Activated T-helper 2 cell treated with anti-CD3 and anti-CD28 coated beads, Interferon-gamma antibody, Interleukin-2, Interleukin-4, amounts not matched to agents 10 μg/mL and 5 μg/mL and 100 μg/mL, durations not matched to agents 14 hours and 24 hours and 36 hours (primary cell): ENCODE measurements around the gene NANS. TPM values are rescaled to one million over a fixed set of nuclear protein-coding genes. Genes with fewer than 3 reads are reported as not detected.
"Not testable (repeated sequence)": the region's sequence is repeated elsewhere in the genome, so short reads cannot be mapped to it uniquely, and the experiment has no call there.

Source experiments
- DNase-seq: peaks from one replicate; pipeline ENCODE4 v3.0.0; 2021; ENCODE audit warnings: low spot score
- H3K27ac Mint-ChIP-seq: one replicate; pipeline ENCODE4 v1.8.0; 2021; ENCODE audit warnings: mixed read lengths
- H3K27me3 Mint-ChIP-seq: one replicate; pipeline ENCODE4 v1.8.0; 2021; ENCODE audit warnings: low read depth, mixed read lengths
- H3K36me3 Mint-ChIP-seq: one replicate; pipeline ENCODE4 v1.8.0; 2021; ENCODE audit warnings: low read depth, mixed read lengths
- H3K4me1 Mint-ChIP-seq: one replicate; pipeline ENCODE4 v1.8.0; 2021; ENCODE audit warnings: low read depth, mixed read lengths
- H3K4me3 Mint-ChIP-seq: one replicate; pipeline ENCODE4 v1.8.0; 2021; ENCODE audit warnings: low read depth, mild to moderate bottlenecking, moderate library complexity, mixed read lengths
- H3K9me3 Mint-ChIP-seq: one replicate; pipeline ENCODE4 v1.8.0; 2021; ENCODE audit warnings: mixed read lengths
- intact Hi-C: fragments of 100-400 bp; cut with micrococcal nuclease; formaldehyde crosslinking; loops from one replicate; pipeline ENCODE4 v1.15.1; 2023
- total RNA-seq: library from RNA; stranded (reverse); gene quantifications from 2 replicates; pipeline ENCODE4 v1.2.3, GENCODE V29; 2022

NANS gene
- total RNA-seq, 1 donor from 2014 or later: 63.4 TPM

DNA sequence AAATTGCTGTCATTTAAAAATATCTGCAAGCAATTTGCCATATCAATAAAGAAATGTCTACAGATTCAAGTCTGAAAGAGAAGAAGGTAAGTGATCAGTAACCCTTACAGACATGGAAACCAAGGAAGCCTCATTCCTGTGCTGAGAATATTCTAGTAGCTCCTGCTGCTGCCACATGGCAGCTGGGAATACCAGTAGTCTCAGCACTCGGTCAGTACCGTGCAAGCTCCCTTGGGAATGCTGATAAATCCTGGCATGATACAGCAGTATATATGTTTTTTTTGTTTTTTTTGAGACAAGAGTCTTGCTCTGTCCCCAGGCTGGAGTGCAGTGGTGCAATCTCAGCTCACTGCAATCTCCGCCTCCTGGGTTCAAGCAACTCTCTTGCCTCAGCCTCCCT lies 27.9 kb downstream of the NANS start:
- Mint-ChIP-seq H3K27ac (no peak overlapping the region), H3K4me1 (peaks cover 26% of the 10 kb centered on the region), H3K27me3 (no peaks in the 10 kb centered on the region), H3K4me3 (no peak overlapping the region), H3K36me3 (peaks cover 84% of the 10 kb centered on the region), H3K9me3 (no peaks in the 10 kb centered on the region)
- no peak for DNase-seq
- intact Hi-C loops: no loop called here

DNA sequence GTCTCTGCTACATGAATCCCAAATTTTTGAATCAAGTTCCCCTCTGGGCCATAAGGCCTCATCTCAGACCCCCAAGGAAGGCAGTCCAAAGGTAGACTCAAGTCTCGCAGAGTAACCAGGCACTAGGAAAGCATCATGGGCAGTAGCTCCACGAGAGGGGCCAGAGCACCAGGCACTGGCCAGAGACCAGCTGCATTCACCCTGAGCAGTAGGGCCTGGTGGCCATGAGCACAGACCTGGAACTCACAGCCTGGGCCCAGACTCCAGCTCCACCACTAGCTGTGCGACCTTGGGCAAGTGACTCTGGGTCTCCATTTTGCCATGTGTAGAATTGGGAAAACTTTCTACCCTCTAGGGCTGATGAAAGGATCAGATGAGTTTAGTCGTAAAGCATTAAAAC lies 28.5 kb downstream of the NANS start:
- intact Hi-C loops: no loop called here

DNA sequence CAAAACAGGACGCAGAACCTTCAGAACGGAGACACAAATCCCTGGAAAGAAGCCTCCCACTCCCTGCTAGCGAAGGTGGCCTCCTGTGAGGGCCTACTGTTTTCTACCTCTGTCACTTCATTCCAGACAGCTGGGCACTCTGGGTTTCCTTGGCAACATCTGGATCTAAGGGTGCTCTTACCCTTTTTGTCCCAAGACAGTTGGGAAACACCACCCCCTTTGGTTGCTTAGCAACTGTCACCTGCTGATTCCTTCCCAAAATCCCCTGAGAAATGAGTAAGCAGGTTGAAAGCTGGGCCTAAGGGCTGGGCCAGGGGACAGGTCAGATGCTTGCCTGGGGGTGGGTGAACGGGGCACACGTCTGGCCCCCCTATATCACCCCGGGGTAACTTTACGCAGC lies 29.4 kb downstream of the NANS start:
- H3K27me3 Mint-ChIP-seq: no peaks in the 10 kb centered on the region
- H3K27ac Mint-ChIP-seq: peak overlapping the region; percentile 24
- H3K4me3 Mint-ChIP-seq: no peak overlapping the region
- H3K36me3 Mint-ChIP-seq: peaks cover 82% of the 10 kb centered on the region
- no peaks in the 10 kb centered on the region for H3K9me3 Mint-ChIP-seq
- intact Hi-C loops: no loop called here
- H3K4me1 Mint-ChIP-seq: peaks cover 30% of the 10 kb centered on the region
- no peak for DNase-seq

More for the DNA sequence above, 28.5 kb downstream of the NANS start:
- H3K4me3 Mint-ChIP-seq: no peak overlapping the region
- no peaks in the 10 kb centered on the region for H3K9me3 Mint-ChIP-seq
- no peak for DNase-seq
- peaks cover 87% of the 10 kb centered on the region for H3K36me3 Mint-ChIP-seq
- H3K27ac Mint-ChIP-seq: no peak overlapping the region
- H3K4me1 Mint-ChIP-seq: peaks cover 29% of the 10 kb centered on the region
- no peaks in the 10 kb centered on the region for H3K27me3 Mint-ChIP-seq

DNA sequence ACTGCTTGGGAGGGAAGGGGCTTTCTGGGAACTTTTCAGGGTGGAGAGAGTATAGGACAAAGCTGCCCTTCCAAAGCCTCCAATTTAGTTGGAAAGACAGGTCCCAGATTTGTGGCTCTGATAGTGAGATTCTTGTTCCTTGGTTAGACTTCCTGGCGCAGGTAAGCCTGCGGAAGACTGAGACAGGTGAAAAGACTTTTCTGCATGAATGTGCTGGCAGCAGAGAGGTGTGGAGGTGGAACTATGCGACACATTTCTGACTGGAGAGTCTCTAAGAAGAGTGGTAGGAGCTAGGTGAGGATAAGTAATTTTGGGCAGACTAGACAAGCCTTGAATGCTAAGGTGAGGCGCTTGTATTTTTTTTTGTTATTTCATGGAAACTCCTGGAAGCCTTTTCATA lies 29.9 kb downstream of the NANS start:
- H3K9me3 Mint-ChIP-seq: no peaks in the 10 kb centered on the region
- DNase-seq: no peak
- no peaks in the 10 kb centered on the region for H3K27me3 Mint-ChIP-seq
- H3K27ac Mint-ChIP-seq: peak overlapping the region; percentile 24
- H3K36me3 Mint-ChIP-seq: peaks cover 76% of the 10 kb centered on the region
- H3K4me3 Mint-ChIP-seq: no peak overlapping the region
- peaks cover 25% of the 10 kb centered on the region for H3K4me1 Mint-ChIP-seq
- intact Hi-C loops: no loop called here

DNA sequence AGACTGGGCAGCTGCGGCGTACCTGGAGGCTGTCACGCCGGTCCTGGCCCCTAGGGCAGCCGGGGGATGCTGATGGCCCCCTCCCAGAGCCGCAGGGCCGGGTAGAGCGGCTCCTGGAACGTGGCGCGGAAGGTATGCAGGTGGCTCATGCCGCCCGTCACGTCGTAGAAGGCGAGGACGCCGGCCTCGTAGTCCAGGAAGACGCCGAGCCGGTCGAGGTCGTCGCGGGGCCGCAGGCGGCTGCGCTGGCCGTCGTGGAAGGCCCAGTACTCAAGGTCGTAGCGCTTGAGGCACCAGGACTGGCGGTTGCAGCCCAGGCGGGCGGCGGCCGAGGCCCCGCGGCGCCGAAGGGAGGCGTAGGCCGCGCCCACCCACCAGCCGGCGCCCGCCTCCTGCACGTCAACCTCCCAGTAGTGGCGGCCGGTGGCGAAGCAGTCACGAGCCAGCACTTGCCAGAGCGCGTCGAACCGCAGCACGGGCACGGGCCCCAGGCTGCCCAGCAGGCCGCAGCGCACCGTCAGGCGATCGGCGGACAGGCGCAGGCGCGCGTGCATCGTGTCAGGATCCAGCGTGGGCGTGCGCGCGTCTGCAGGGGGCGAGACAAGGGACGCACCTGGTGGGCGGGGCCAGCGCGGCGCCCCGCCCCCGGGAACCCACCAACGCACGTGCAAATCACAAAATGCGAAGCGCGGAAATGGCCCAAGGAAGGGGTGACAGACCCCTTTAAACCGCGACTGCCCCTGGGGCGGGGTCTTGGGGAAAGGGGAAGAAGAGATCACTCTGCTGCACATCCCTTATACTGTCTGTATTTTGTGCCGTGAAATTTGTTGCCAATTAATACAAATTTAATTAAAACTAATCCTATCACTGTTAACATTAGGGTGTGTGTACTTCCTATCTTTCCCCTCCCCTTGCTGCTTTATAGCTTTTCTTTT lies 31.2 kb downstream of the NANS start:
- DNase-seq: no peak
- no peaks in the 10 kb centered on the region for H3K9me3 Mint-ChIP-seq
- peaks cover 19% of the 10 kb centered on the region for H3K4me1 Mint-ChIP-seq
- intact Hi-C loops: no loop called here
- no peaks in the 10 kb centered on the region for H3K27me3 Mint-ChIP-seq
- H3K27ac Mint-ChIP-seq: no peak overlapping the region
- peaks cover 71% of the 10 kb centered on the region for H3K36me3 Mint-ChIP-seq
- no peak overlapping the region for H3K4me3 Mint-ChIP-seq

DNA sequence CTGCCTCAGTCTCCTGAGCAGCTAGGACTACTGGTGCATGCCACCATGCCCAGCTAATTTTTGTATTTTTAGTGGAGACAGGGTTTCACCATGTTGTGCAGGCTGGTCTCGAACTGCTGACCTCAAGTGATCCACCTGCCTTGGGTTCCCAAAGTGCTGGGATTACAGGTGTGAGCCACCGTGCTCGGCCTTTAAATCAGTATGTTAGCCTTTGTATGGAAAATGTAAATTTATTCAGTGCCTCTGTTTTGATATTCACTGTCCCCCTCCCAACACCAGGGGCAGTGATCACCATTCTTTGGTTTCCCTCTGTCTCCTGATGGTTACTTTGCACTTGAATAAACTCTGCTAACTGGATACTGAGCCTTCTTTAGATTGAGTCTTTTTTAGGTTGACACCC lies 34.1 kb downstream of the NANS start:
- H3K27me3 Mint-ChIP-seq, H3K9me3 Mint-ChIP-seq, H3K4me3 Mint-ChIP-seq, DNase-seq, H3K27ac Mint-ChIP-seq, intact Hi-C loops: not testable (repeated sequence)
- peaks cover 31% of the 10 kb centered on the region for H3K4me1 Mint-ChIP-seq
- peaks cover 62% of the 10 kb centered on the region for H3K36me3 Mint-ChIP-seq

DNA sequence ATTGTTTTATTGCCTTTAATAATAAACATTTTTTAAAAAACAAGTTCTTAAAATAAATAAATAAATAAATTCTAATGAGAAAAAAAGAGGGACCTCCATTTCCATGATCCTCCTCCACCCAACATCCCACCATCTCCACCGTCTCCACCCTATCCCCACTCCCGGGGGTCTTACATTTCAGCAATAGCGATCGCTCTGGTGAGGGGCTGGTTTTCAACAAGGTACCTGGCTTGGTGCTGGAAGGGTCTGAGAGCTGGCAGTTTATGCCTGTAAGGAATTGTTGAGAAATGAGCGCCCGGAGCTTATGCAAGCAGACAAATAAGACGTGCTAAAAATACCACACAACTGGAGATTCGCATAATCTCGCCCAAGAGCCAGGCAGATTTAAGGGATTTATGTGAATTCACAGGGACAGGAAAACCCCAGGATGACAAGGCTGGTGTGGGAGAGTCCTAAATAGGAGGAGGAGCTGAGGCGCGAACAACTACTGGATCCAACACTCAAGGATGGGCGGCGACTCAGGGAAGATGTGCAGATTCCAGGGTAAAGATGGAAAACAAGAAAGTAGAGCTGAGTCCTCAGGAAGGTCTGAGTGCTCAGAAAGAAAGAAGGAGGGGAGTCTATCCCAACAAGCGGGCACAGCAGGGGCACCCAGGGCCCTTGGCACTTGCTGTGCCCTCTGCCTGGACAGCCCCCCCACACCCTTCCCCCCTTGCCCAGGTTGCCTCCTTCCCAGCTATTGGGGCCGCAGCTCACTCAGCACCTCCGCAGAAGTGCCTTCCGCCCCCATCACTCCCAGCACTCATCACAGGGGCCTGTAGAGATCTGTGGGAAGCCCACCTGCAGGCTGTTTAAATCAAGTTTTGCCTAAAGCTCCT lies 35.4 kb downstream of the NANS start:
- Mint-ChIP-seq H3K36me3 (peaks cover 62% of the 10 kb centered on the region), H3K27me3 (no peaks in the 10 kb centered on the region), H3K27ac (peak overlapping the region; percentile 54), H3K4me3 (no peak overlapping the region), H3K9me3 (no peaks in the 10 kb centered on the region), H3K4me1 (peaks cover 25% of the 10 kb centered on the region)
- DNase-seq: no peak
- intact Hi-C loops: no loop called here

DNA sequence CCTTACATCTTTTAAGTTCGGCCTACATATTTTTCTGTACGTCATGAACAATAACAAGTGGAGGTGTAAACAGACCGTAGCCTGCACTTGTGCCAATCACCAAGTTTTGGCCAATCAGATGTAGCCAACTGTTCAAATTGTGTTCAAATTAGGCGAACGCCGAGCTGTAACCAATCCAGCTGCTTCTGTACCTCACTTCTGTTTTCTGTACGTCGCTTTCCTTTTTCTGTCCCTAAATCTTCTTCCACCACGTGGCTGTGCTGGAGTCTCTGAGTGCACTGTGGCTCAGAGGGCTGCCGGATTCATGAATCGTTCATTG lies 36.0 kb downstream of the NANS start:
- Mint-ChIP-seq H3K9me3 (no peaks in the 10 kb centered on the region), H3K4me1 (peaks cover 30% of the 10 kb centered on the region), H3K27ac (peak overlapping the region; percentile 64), H3K27me3 (no peaks in the 10 kb centered on the region), H3K36me3 (peaks cover 65% of the 10 kb centered on the region), H3K4me3 (no peak overlapping the region)
- intact Hi-C loops: no loop called here
- no peak for DNase-seq

DNA sequence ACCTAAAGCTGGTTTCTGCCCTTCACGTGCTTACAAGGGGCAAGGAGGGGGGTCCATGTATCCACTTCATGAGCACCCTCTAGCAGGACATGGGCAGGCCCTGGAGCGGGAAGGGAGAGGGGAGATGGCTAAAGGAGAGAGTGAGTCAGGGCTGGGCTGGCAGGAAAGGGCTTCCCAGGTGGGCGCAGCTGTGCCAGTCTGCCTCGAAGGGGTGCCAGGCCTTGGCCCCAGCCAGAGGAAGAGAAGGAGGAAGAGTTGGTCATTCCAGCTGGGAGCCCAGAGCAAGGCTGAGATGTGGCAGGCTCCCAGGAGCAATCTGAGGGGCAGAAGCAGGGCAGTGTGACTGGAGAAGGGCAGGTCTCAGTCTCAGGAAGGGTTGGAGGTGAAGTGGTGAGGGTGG lies 37.8 kb downstream of the NANS start:
- Mint-ChIP-seq H3K27ac (peak overlapping the region; percentile 32), H3K27me3 (no peaks in the 10 kb centered on the region), H3K4me1 (peaks cover 35% of the 10 kb centered on the region), H3K36me3 (peaks cover 67% of the 10 kb centered on the region), H3K9me3 (no peaks in the 10 kb centered on the region), H3K4me3 (no peak overlapping the region)
- intact Hi-C loops: no loop called here
- no peak for DNase-seq

DNA sequence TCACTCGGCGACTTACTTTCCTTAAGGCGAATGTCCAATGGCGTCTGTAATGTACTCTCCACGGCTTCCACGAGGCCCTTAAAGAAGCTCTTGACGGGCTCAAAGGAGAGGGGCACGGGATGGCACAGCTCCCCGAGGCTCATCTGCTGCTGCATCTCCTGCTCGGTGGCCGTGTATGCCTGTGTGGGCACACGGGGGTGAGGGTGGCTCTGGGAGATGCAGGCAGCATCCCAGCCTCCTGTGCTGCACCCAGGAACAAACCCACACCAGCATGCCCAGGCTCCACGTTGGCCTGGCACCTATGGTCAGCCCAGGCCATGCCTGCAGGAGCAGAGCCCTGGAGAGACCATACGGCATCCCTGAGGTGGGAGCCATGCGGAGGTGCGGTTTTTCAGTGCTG lies 38.3 kb downstream of the NANS start:
- peaks cover 64% of the 10 kb centered on the region for H3K36me3 Mint-ChIP-seq
- peak overlapping the region; percentile 32 for H3K27ac Mint-ChIP-seq
- no peak overlapping the region for H3K4me3 Mint-ChIP-seq
- H3K4me1 Mint-ChIP-seq: peaks cover 35% of the 10 kb centered on the region
- intact Hi-C loops: no loop called here
- H3K27me3 Mint-ChIP-seq: no peaks in the 10 kb centered on the region
- no peak for DNase-seq
- no peaks in the 10 kb centered on the region for H3K9me3 Mint-ChIP-seq

DNA sequence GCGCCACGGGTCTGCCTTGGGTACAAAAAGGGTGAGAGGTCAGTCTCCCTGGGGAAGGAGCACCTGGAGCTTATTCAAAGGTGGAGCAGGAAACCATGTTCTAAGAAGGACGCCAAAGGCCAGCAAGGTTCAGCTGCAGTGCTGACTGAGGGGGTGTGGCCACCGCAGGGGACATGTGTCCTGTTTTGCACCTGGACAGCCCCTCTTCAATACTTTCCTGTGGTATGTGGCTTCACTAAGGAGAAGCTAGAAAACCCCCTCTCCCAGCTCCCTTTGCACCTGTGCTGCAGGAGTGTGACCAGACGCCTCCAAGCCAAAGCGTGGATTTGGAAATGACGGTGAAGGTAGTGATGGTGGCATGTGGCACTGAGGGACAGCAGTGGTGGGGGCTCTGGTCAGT lies 38.9 kb downstream of the NANS start:
- H3K27me3 Mint-ChIP-seq: no peaks in the 10 kb centered on the region
- no peak for DNase-seq
- peaks cover 38% of the 10 kb centered on the region for H3K4me1 Mint-ChIP-seq
- no peaks in the 10 kb centered on the region for H3K9me3 Mint-ChIP-seq
- intact Hi-C loops: no loop called here
- no peak overlapping the region for H3K27ac Mint-ChIP-seq
- H3K36me3 Mint-ChIP-seq: peaks cover 65% of the 10 kb centered on the region
- no peak overlapping the region for H3K4me3 Mint-ChIP-seq

DNA sequence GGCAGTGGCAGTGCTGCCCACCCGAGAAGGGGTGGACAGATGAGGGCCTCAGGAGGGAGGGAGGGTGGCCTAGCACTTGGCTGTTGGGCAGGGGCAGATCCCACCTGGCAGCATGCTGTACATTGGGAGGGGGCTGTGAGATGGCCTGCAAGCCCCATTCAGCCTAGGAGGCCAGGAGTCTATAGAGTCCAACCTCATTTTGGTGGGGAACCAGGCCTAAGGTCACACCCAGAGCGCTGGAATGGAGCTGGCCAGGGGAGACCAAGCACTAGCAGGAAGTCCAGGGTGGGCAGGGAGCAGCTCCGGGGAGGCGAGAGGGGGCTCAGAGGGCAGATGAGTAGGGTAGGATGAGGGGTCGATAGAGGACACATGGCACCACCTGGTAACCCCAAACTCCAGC lies 39.6 kb downstream of the NANS start:
- Mint-ChIP-seq H3K4me1 (peaks cover 42% of the 10 kb centered on the region), H3K36me3 (peaks cover 66% of the 10 kb centered on the region), H3K27ac (peak overlapping the region; percentile 39), H3K9me3 (no peaks in the 10 kb centered on the region), H3K4me3 (no peak overlapping the region), H3K27me3 (no peaks in the 10 kb centered on the region)
- intact Hi-C loops: no loop called here
- no peak for DNase-seq

DNA sequence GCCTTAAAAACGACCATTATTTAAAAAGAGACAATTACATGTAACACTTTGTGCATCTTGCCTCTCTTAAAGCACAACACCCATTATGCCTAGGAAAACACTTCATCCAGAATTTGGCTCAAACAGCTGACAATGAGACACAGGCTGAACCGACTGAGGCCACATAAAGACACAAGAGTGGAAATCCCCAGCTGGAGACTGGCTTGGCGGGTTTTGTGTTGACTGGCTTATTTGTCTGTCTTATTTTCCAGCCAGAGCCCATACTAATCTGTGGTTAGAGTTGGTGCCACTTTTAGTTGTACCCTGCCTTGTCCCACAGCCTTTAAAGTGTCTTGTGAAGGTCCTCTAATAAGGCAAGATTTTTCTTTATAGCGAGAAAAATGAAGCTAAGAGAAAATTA lies 41.3 kb downstream of the NANS start:
- Mint-ChIP-seq H3K4me1 (peaks cover 52% of the 10 kb centered on the region), H3K27ac (peak overlapping the region; percentile 76), H3K4me3 (no peak overlapping the region), H3K27me3 (no peaks in the 10 kb centered on the region), H3K9me3 (no peaks in the 10 kb centered on the region), H3K36me3 (peaks cover 65% of the 10 kb centered on the region)
- intact Hi-C loops: no loop called here
- no peak for DNase-seq
